Measurements from ENCODE around the gene HLCS. TPM values are rescaled to one million over a fixed set of nuclear protein-coding genes. Genes with fewer than 3 reads are reported as not detected.

HLCS gene
- total and polyA plus RNA-seq, 2 of the 8 experiments (the other 6 are each of a cell fraction or from before 2014, with no cell fraction given): 4.7 to 12.2 TPM

GRCh38 chr21:36791695-36792470 lies 174.6 kb downstream of the HLCS start:
- 84% methylated on average over 21 of the region's 21 CpGs; no CpG with 5 or more reads in 1 of the 2 experiments for WGBS, 2 experiments (ENCODE audit: extremely low coverage in 1 of 2, insufficient coverage in 1 of 2, insufficient read length in 1 of 2, insufficient replicate concordance in 2 of 2, low coverage in 1 of 2, low lambda C conversion rate in 2 of 2, missing lambda C conversion rate in 1 of 2)
- Histone ChIP-seq H3K27ac (ENCODE audit: low read depth, low read length) (no peak overlapping the region), H2AFZ (ENCODE audit: low read length) (no peak overlapping the region), H3K14ac (ENCODE audit: insufficient read length) (no peak overlapping the region), H3K27me3 (replicated peaks in 1 of 4; ENCODE audit: control insufficient read depth in 3 of 4, extremely low read depth in 1 of 4, insufficient read depth in 3 of 4, low read length in 3 of 4) (no peaks in the 10 kb centered on the region), H3K4me2 (ENCODE audit: insufficient read depth in 1 of 2, low read depth in 2 of 2, low read length in 2 of 2) (no peak overlapping the region; a peak in 1 of 4 replicates), H4K8ac (ENCODE audit: extremely low read depth, insufficient read depth, low read length) (no peak overlapping the region), H3K9me3 (ENCODE audit: insufficient read depth in 2 of 2, low read depth in 1 of 2, low read length in 1 of 2) (no peaks in the 10 kb centered on the region), H3K18ac (ENCODE audit: extremely low read depth, low read length) (no peak overlapping the region), H3K79me2 (ENCODE audit: control insufficient read depth in 1 of 2, insufficient read depth in 2 of 2, low read length in 2 of 2) (no peaks in the 10 kb centered on the region), H4K91ac (replicated peaks; ENCODE audit: insufficient read length, low read length) (no peak overlapping the region), H2BK5ac (ENCODE audit: low read depth, low read length) (no peak overlapping the region), H3K56ac (replicated peaks; ENCODE audit: insufficient read length, low read depth, low read length) (no peak overlapping the region), H4K20me1 (replicated peaks in 1 of 2; ENCODE audit: control insufficient read depth in 1 of 2, insufficient read depth in 2 of 2, low read length in 2 of 2) (no peaks in the 10 kb centered on the region), H3K9ac (replicated peaks in 1 of 4; ENCODE audit: extremely low read depth in 1 of 4, low read depth in 3 of 4, low read length in 3 of 4) (no peak overlapping the region), H2BK20ac (ENCODE audit: low read length) (no peak overlapping the region), H3K4ac (replicated peaks; ENCODE audit: insufficient read length, low read depth, low read length) (no peak overlapping the region), H3K23me2 (ENCODE audit: low read depth, low read length) (no peaks in the 10 kb centered on the region), H4K5ac (ENCODE audit: insufficient read length, low read depth, low read length) (no peak overlapping the region), H2BK120ac (replicated peaks; ENCODE audit: low read depth, low read length) (no peak overlapping the region), H3K36me3 (ENCODE audit: control insufficient read depth in 2 of 4, insufficient read depth in 4 of 4, low read length in 3 of 4) (no peaks in the 10 kb centered on the region), H3K79me1 (ENCODE audit: low read depth, low read length) (no peaks in the 10 kb centered on the region), H3K4me3 (ENCODE audit: extremely low read depth in 1 of 4, insufficient read depth in 2 of 4, low read depth in 3 of 4, low read length in 4 of 4) (no peak overlapping the region), H2AK5ac (ENCODE audit: low read depth, low read length) (no peak overlapping the region), H3K23ac (ENCODE audit: insufficient read length) (no peak overlapping the region), H2BK12ac (ENCODE audit: low read depth, low read length) (no peak overlapping the region), H3K4me1 (replicated peaks in 1 of 4; ENCODE audit: control insufficient read depth in 3 of 4, insufficient read depth in 4 of 4, low read length in 3 of 4) (peaks cover 0 to 4% (median 3%) of the 10 kb centered on the region in 4 experiments; a peak in 5 of 7 replicates), H2BK15ac (ENCODE audit: low read length) (no peak overlapping the region)
- ChIA-PET CTCF (ENCODE audit: partially characterized antibody) (interaction anchor here (0.5 to 2.3 kb wide), 5 partner anchors 17 to 161 kb away, joined by 3 to 7 read pairs (median 3); no protein-coding TSS in a partner anchor), POLR2A (ENCODE audit: partially characterized antibody) (no interaction called here)
- DNase-seq (ENCODE audit: low read depth in 1 of 2, low spot score in 2 of 2) (no peak), FAIRE-seq (no peak)

Measured in H1 (cell line).